Activated CD4-positive, alpha-beta T cell treated with anti-CD3 and anti-CD28 coated beads for 24 hours (primary cell): ENCODE results near the gene TEX44.
"Not testable (repeated sequence)": the region's sequence is repeated elsewhere in the genome, so short reads cannot be mapped to it uniquely, and the experiment has no call there.

Source experiments
- DNase-seq, 2 donors: peaks; one replicate each; pipeline ENCODE4 v3.0.0-alpha.2; 2020; ENCODE audit warnings: low read depth in 2 of 2

The TEX44 gene

DNA sequence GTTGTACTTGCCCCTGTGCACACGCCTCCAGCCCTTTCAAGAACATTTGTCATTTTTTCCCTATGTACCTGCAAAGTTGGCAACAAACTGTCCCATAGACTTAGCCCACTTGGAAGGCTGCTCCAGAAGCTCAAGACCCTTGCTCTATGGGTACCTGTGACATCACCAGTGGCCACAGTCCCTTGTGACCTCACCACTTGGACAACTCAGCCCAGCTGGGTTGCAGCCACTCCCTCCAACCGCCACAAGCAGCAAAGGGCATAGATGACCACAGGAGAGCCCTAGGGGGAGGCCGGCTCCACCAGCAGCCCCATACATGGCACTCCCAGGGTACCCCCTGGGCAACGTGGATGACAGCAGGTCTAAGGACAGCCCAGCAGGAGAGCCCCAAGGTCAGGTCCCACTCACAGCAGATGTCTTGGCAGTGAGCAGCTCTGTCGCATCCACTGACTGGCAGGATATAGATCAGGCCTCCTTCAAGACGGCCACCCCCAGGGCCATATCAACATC lies at the start of gene TEX44:
Gene TEX44, plus strand, starts transcription at position 229 of the 510 bp plus-strand sequence. Its CDS starts 88 bp downstream, at position 317.
- DNase-seq, result no peak

DNA sequence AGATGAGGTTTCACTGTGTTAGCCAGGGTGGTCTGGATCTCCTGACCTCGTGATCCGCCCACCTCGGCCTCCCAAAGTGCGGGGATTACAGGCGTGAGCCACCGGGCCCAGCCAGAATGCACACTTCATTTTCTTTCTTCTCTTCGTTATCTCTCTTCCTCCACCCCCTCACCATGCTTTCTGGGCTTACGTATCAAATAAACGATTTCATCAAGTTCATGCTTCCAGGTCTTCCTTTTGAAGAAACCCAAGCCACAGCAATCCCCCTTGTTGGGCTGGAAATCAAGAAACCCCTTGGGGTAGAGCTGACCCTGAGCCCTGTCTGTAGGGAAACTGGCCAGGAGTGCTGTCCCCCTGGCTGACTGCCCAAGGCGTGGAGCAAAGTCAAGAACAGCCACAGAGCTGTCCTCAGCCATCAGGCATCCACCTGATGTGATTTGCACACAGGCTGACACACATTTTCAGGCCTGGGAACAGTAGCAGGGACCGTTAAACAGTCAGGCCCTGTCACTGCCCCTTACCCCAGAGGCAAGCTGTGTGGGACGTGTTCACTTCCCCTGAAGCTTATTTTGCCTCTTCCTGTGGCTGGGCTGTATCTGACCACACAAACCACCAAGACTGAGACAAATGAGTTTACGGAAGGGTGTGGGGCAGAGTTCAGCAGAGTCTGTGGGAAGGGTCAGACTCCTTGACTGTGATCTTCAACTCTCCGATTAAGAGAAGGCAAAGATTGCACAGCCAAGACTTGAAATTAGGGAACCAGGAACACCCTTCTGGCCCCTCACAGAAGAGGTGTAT lies 47.4 kb upstream of the TEX44 start:
- DNase-seq, result peak; percentile 28 to 33

DNA sequence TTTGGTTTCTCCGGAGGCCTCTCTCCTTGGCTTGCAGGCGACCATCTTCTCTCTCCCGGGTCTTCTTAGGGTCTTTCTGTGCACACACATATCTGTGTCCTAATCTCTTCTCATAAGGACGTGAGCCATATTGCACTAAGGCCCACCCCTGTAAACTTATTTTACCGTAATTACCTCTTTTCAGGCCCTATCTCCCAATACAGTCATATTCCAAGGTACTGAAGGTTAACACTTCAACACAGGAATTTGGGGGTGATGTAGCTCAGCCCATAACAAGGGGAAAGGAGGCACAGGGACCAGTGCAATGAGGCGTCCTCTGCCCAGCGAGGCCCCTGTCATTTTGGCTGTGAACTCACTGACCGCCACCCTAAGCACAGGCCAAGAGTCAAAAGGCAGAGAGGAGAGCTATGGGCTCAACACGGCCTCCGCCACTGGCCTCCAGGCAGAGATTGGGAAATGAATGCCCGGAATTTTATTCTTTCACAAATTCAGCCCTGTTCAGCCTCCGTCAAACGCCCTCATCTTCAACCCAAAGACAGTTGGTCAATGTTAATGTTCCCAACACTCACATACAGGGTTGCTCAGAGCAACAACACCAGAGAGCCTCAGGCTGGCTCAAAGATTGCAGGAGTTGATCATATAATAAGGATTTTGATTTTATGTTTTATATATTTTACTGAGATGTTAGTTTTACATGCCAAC lies 46.5 kb upstream of the TEX44 start:
- DNase-seq, result no peak

DNA sequence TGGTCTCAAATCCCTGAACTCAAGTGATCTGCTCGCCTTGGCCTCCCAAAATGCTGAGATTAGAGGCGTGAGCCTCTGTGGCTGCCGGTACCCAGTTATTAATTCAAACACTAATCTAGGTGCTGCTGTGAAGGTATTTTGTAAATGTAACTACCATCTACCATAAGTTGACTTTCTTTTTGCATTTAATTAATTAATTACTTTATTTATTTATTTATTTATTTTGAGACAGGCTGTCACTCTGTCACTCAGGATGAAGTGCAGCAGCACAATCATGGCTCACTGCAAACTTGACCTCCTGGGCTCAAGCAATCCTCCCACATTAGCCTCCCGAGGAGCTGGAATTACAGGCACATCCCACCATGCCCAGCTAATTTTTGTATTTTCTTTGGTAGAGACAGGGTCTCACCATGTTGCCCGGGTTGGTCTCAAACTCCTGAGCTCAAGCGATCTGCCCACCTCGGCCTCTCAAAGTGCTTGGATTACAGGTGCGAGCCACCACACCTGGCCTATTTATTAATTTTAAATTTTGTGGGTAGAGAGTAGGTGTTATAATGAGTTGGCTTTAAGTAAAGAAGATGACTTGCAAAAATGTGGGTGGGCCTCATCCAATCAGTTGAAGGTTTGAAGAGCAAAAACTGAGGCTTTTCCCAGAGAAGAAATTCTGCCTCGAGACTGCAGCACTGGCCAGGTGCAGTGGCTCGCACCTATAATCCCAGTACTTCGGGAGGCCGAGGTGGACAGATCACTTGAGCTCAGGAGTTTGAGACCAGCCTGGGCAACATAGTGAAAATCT lies 45.2 kb upstream of the TEX44 start:
- no peak for DNase-seq

DNA sequence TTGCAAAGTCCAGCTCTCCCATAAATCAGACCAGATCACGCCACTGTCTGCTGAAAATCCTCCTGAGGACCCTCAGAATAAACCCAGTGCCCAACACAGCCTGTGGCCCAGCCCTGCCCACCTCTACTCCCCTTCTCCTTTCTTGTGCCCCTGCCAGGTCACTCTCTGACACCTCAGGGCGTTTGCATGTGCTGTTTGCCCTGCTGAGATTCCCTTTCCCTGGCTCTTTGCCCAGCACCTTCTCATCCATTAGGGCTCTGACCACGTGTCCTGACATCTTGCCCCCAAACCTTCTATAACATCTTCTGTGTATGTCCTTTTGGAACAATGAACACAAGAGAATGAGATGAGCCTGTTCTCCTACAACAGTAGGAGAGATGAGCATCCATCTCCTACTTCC lies 43.9 kb upstream of the TEX44 start:
- DNase-seq, result no peak

DNA sequence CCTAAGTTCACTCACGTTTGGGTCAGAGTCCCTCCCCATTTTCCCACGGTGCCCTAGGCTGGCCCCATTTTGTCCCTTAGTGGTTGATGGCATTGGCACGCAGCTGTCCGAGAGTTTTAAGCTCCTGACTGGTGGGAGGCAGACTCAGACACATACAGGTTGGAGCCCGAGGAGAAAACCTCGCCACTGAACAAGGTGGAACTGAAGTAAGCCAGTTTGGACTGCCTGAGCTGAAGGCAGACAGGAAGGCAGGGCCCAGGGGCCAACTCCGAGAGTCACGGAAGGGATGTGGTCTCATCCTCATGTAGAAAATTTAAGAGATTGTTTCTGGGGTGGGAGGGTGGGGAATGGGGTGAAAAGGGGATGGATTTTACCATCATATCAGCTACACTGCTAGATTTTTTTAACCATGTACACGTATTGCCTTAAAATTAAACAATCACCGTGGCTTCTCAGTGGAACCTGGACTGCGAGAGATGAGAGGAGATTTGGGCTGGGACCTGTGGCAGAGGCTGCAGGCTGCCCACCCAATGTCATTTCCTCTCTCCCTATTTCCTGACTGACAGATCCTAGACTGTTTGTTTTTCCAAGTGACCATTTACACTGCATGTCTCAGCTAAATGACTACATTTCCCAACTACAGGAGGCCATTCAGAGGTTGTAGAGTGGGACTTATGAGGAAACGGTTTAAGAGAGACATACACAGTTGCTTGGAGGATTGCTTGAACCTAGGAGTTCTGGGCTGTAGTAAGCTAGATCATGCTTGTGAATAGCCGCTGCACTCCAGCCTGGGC lies 43.0 kb upstream of the TEX44 start:
- DNase-seq, result no peak

DNA sequence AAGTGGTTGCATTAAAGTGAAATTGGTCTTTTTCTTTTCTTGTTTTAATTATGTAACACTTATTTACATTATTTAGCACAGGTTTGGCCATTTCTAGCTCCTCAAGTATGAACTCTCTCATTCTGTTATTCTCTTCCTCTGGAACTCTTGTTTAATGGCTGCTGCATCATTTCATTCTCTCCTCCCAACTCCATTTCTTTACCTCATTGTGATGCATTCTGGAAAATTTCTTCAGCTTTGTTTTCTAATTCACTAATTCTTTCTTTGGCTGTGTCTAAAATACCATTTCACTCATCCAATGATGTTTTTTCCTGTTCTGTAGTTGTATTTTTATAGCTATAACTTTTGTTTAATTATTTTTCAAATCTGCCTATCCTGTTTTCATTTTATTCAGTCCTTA lies 39.9 kb upstream of the TEX44 start:
- DNase-seq, result no peak

DNA sequence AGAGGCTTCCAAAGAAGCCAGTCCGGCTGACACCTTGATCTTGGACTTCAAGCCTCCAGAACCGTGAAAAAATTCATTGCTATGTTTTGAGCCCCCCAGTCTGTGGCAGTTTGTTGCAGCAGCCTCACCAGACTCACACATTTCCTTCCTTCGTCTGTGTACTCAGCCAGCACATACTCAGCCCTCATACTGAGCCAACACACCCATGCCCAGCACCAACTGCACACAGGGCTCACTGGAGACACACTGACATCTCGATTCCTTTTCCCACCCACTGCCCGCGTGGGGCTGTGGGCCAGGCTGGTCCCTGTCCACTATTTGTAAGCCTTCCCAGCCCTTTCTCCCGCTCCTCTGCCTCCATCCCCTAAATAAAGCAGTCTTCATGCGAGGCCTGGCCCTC lies 38.3 kb upstream of the TEX44 start:
- no peak for DNase-seq

DNA sequence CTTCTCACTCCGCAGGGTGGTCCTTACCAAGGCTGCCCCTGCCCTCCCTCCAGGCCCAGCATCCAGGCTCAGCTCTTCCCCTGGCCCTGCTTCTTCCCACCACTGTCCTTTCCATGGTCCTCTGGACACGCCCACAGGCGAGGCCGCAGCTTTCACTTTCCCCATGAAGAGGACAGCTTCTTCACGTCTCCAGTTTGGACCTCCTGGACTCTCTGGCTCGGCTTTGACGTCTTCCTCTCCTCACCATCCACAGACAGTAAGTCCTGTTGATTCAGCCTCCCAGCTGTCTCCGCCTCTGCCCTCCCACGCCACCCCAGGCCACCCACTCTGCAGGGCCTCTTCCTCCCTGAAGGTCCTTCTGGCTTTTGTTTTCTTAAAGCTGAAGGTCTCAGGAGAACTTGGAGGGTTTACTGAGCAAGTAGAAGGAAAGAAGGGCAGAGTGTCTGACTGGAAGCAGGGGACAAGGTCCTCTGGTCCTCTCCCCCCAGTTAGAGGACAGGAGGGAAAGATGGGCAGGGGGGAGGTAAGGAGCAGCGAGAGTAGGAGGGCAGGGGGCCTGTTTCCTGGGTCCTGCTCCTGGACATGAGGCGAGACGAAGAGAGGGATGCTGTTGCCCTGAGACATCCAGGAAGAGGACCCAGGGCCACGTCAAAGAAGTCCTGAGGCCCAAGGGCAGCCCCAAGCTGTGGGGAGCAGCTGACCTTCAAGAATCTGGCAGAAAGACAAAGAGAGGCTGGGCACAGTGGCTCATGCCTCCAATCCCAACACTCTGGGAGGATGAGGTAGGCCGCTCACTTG lies 37.7 kb upstream of the TEX44 start:
- DNase-seq, result no peak

DNA sequence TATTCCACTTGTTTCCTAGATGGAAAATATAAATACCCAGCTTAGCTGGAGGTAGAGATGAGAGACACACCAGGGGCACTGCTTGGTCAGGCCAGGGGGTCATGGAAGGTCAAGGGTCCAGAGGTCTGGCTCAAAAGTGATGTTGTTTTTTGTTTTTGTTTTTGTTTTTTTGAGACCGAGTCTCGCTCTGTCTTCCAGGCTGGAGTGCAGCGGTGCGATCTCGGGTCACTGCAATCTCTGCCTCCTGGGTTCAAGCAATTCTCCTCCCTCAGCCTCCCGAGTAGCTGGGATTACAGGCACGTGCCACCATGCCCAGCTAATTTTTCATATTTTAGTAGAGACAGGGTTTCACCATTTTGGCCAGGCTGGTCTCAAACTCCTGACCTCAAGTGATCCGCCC lies 36.2 kb upstream of the TEX44 start:
- not testable (repeated sequence) for DNase-seq

DNA sequence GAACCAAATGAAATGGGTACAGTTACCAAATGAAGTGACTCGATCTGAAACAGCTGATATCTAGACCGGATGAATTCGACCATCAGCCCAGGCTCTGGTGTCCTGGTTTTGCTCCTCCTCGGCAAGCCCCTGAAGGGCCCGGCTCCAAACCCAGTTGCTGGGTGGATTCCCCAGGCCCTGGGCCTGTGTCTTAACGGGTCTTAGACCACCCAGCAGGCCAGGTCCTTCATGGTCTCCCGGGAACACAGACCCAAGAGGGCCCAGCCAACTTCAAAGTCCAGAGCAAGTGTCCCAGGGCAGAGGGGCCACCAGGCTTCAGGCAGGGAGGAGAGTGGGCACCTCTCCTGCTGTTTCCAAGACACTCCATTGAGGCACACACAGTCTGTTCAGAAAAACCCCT lies 35.7 kb upstream of the TEX44 start:
- DNase-seq, result no peak

DNA sequence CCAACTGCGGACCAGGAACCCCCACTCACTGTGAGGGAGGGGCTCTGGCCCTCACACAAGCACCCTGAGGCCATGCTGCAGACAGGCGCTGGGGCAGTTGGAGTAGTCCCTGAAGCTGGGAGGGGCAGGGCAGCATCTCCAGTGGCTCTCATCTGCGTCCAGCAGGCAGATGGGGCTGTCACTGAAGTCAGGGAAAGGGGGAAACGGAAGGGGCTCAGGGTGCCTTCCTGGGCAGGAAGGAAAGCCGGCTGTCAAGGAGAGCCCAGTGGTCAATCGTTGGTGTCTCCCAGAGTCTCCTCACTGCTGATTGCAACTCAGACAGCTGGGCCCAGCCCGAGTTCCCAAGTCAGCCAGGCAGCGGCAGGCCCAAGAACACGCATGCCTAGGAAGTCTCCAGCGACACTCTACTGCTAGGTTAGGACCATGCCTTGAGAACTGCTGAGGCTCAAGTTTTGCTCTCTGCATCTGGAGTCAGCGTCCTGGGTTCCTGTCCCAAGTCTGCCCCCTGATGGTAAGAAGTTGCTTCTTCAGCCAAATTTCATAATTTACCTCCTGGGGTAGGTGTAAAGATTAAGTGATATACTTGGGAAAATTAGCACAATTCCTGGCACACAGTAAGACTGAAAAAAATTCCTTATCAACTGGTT lies 35.0 kb upstream of the TEX44 start:
- peak in 1 of 2 donors; percentile 25 for DNase-seq

DNA sequence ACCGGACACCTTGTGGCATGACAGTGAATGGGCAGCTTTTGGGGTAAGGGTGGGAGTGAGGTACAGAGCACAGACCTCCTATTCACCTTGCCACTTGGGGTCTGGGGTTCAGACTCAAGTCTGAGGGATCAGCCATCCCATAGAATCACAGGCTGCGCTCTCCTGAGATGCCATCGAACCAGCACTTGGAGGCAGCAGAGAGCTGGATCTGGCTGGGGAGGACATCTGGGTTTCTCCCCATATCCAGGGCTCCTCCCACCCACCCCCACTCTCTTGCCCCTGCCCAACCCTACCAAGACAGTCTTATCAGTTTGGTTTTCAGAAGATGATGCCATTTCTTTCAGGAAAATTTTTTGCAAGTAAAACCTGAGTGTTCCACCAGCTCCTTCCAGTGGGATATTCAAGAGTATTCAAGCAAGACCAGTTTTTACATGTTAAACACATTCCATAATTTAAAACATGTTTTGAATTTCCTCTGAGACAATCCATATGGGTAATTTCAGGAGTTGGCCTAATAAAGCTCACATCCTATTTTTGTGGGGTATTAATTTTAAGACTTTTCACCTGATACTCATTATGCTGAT lies 29.2 kb upstream of the TEX44 start:
- peak in 1 of 2 donors; percentile 33 for DNase-seq

DNA sequence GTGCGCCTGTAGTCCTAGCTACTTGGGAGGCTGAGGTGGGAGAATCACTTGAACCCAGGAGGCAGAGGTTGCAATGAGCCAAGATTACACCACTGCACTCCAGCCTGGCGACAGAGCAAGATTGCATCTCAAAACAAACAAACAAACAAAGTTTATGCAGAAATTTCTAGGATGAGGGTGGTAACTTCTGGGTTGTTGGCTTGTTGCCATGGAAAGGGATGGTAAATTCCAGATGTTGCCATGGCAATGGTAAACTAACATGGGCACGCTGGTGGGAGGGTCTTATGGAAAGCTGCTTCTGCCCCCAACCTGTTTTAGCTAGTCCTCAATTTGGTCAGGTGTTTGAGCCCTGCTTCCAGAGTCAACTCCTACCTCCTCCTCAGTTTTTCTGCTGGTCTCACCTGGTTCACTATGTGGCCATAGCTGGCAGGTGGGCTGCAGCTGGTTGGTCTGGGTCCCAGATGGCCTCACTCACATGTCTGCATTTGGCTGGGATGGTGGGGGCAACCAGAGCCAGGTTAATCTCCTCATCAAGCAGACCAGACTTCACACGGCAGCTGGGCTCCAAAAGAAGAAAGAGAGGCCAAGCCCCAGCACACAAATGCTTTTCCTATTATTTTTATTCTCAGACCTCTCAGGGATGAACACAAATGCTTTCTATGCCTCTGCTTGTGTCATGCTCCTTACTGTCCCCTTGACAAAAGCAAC lies 26.6 kb upstream of the TEX44 start:
- no peak for DNase-seq

DNA sequence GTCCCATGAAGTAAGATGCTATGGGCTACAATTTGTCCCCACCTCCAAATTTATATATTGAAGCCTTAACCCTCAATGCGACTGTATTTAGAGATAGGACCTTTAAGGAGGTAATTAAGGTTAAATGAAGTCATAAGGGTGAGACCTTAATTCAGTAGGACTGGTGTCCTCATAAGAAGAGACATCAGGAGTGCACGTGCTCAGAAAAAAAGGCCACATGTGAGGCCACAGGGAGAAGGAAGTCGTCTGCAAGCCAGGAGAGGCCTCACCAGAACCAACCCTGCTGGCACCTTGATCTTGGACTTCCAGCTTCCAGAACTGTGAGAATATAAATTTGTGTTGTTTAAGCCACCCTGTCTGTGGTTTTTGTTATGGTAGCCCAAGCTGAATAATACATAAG lies 25.5 kb upstream of the TEX44 start:
- no peak for DNase-seq

DNA sequence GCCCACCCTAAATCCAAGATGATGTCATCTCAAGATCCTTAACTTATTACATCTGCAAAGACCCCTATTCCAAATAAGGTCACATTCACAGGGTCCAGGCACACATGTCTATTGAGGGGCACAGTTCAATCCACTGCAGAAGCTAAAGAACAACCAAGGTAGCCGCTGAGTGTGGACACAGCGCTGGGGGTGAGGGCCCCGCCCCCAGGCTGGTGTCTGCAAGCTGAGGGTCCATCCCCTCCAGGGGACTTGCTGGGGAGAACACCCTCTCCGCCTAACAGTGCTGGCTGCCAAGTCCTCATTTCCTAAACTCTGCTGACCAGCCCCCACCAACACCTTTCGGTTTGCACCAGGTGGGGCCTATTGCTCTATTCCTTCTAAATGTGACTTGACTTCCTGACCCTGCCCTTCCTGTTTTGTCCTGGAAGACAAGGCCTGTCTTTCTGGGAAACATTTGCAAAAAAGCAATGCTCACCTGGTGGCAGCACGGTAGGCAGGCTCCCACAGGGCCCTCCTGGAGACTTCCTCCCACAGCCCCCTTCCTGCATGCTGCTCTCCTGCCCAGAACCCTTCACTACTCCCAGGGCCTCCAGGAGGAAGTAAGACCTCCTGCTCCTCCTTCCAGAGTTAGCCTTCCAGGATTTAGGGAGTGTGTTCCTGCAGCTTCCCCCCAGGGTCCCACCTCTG lies 24.4 kb upstream of the TEX44 start:
- DNase-seq, result no peak

DNA sequence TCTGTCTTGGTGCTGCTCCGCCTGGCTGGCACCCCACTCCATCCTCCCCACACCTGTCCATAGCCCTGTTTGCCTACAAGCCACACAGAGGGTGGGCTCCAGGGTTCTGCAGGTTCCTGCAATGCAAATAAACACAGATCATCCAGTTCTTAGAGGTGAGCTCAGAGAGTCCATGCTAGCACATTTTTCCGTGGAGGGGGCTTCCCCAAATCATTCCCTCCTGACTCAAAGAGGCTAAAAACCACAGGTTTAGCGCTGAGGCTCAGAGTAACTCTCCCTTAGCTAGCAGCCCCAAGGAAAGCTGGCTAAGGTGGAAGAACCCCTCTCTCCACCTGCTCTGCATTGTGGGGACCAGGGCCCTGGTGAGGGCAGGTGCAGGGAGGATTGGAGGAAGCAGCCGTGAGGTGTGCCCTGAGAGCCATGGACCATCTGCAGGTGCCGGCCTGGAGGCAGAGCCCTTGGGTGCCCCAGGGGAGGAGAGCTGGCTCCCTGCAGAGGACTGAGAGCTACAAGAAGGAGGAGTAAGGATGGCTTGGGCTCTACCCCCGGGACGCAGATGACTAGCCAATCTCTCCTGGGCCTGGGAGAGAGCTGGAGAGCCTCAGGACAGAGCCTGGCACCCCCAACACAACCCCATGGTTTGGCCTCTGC lies 23.8 kb upstream of the TEX44 start:
- DNase-seq, result no peak

DNA sequence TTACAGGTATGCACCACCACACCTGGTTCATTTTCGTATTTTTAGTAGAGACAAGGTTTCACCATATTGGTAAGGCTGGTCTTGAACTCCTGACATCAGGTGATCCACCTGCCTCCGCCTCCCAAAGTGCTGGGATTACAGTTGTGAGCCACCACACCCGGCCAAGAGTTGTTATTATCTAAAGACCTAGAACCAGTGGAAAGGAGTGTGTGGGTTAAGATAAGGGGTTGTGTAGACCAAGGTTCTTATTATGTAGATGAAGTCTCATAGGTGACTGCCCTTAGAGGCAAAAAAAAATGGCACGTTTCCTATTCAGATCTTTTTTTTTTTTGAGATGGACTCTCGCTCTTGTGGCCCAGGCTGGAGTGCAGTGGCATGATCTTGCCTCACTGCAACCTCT lies 21.7 kb upstream of the TEX44 start:
- DNase-seq, result not testable (repeated sequence)
